Measurements from ENCODE around the gene KCP. TPM values are rescaled to one million over a fixed set of nuclear protein-coding genes. Genes with fewer than 3 reads are reported as not detected.

Gene KCP
- total and polyA plus RNA-seq, 2 of the 13 experiments (the other 11 are each of a cell fraction or from before 2014, with no cell fraction given) = 0.37 to 1.0 TPM

- TF ChIP-seq SSRP1 (CRISPR knock-in tag; IDR thresholded peaks at IDR 0.05) = 0 out of 2 replicates have a peak, but pooled peaks have one; percentile 39
- TF ChIP-seq CENPBD1 (CRISPR knock-in tag; IDR thresholded peaks at IDR 0.05; ENCODE audit: borderline replicate concordance, low read depth) = no peak
- peak; percentile 46 for TF ChIP-seq ZGPAT (CRISPR knock-in tag; IDR thresholded peaks at IDR 0.05)
- no peak for TF ChIP-seq SMAD9 (CRISPR knock-in tag; IDR thresholded peaks at IDR 0.05)
- TF ChIP-seq PAF1 (CRISPR knock-in tag; IDR thresholded peaks at IDR 0.05) = no peak
- no peak for TF ChIP-seq DRAP1 (CRISPR knock-in tag; IDR thresholded peaks at IDR 0.05)
- no peak for TF ChIP-seq ZNF460 (CRISPR knock-in tag; IDR thresholded peaks at IDR 0.05; ENCODE audit: borderline replicate concordance)
- no peak for TF ChIP-seq ZNF543 (CRISPR knock-in tag; IDR thresholded peaks at IDR 0.05)
- TF ChIP-seq MXD3 (CRISPR knock-in tag; IDR thresholded peaks at IDR 0.05) = no peak; the same call in 1 of the 2 replicates
- TF ChIP-seq TBX3 (IDR thresholded peaks at IDR 0.05; ENCODE audit: borderline replicate concordance) = no peak
- no peak for TF ChIP-seq HINFP (CRISPR knock-in tag; IDR thresholded peaks at IDR 0.05; ENCODE audit: low read depth)
- TF ChIP-seq KAT2B (IDR thresholded peaks at IDR 0.05; ENCODE audit: borderline replicate concordance, low read depth, low read length) = no peak
- no peak for TF ChIP-seq MXD1 (CRISPR knock-in tag; IDR thresholded peaks at IDR 0.05)
- peak; percentile 46; the same call in 1 of the 2 replicates for TF ChIP-seq TFAP4 (IDR thresholded peaks at IDR 0.05; ENCODE audit: borderline replicate concordance, low read depth)
- no peak for TF ChIP-seq RXRB (CRISPR knock-in tag; IDR thresholded peaks at IDR 0.05; ENCODE audit: borderline replicate concordance)
- TF ChIP-seq TMF1 (CRISPR knock-in tag; IDR thresholded peaks at IDR 0.05; ENCODE audit: low read depth) = no peak
- peak; percentile 24; the same call in 1 of the 2 replicates for TF ChIP-seq SP2 (CRISPR knock-in tag; IDR thresholded peaks at IDR 0.05)
- 0 out of 2 replicates have a peak, but pooled peaks have one; percentile 6 for TF ChIP-seq TFDP1 (CRISPR knock-in tag; IDR thresholded peaks at IDR 0.05; ENCODE audit: borderline replicate concordance)
- TF ChIP-seq DNMT3B (CRISPR knock-in tag; conservative IDR thresholded peaks at IDR 0.05) = no peak
- TF ChIP-seq ZNF451 (CRISPR knock-in tag; IDR thresholded peaks at IDR 0.05) = peak; percentile 81; the same call in 1 of the 2 replicates
- no peak for TF ChIP-seq ZNF703 (CRISPR knock-in tag; IDR thresholded peaks at IDR 0.05; ENCODE audit: borderline replicate concordance)
- peak; percentile 21; the same call in 1 of the 2 replicates for TF ChIP-seq SIN3A (IDR thresholded peaks at IDR 0.05; ENCODE audit: borderline replicate concordance, low read depth, low read length)
- no peak for TF ChIP-seq NCOA5 (CRISPR knock-in tag; IDR thresholded peaks at IDR 0.05)
Observed at GRCh38 chr7:128883622-128884448, 26.7 kb downstream of the KCP start (continued).
